ENCODE data around the gene EHBP1.
"Not testable (repeated sequence)": the region's sequence is repeated elsewhere in the genome, so short reads cannot be mapped to it uniquely, and the experiment has no call there.

Gene EHBP1

DNA sequence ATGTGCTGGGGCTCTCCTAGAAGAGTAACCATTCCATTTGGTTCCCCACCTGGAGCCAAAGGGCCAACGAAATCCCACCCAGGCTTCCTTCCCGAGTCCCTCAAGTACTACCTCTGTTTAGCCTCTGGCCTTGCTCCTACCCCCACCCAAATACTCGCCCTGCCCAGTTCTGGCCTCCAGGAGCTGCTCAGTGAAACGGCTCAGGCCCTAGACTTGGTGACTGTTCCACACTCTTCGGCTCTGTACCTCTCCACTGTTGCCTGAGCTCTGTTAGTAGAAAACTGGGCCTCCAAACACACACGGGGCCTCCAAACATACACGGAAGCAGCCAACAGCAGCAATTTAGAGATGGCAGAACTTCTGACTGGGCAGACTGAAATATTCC, 349.3 kb downstream of the EHBP1 start:
- peak; percentile 54 for DNase-seq

DNA sequence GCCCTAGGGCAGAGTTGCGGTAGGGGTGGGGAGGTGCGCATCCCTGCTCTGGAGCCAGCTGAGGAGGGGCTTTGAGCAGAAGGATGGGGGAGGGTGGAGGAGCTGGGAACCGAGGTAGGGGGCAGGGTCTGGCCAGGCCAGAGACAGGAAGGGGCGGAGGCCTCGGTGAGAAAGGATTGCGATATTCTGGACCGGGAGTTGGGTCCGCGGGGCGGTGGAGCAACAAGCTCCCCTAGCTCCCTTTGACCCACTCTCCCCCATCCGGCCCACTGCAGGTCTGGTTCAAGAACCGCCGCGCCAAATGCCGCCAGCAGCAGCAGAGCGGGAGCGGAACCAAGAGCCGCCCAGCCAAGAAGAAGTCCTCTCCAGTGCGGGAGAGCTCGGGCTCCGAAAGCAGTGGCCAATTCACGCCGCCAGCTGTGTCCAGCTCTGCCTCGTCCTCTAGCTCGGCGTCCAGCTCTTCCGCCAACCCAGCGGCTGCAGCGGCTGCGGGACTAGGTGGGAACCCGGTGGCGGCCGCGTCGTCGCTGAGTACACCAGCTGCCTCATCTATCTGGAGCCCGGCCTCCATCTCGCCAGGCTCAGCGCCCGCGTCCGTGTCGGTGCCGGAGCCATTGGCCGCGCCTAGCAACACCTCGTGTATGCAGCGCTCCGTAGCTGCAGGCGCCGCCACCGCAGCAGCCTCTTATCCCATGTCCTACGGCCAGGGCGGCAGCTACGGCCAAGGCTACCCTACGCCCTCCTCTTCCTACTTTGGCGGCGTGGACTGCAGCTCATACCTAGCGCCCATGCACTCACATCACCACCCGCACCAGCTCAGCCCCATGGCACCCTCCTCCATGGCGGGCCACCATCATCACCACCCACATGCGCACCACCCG, 350.0 kb downstream of the EHBP1 start:
- peak; percentile 67 for DNase-seq

GRCh38 chr2:63056107-63057050, 350.9 kb downstream of the EHBP1 start:
- peak; percentile 66 for DNase-seq

GRCh38 chr2:63057249-63058143, 352.0 kb downstream of the EHBP1 start:
- no peak for DNase-seq

- DNase-seq: peak; percentile 63
Observed at GRCh38 chr2:63058144-63058920, 352.8 kb downstream of the EHBP1 start.

- peak; percentile 71 for DNase-seq
Observed at GRCh38 chr2:63058921-63059792, 353.6 kb downstream of the EHBP1 start.

DNA sequence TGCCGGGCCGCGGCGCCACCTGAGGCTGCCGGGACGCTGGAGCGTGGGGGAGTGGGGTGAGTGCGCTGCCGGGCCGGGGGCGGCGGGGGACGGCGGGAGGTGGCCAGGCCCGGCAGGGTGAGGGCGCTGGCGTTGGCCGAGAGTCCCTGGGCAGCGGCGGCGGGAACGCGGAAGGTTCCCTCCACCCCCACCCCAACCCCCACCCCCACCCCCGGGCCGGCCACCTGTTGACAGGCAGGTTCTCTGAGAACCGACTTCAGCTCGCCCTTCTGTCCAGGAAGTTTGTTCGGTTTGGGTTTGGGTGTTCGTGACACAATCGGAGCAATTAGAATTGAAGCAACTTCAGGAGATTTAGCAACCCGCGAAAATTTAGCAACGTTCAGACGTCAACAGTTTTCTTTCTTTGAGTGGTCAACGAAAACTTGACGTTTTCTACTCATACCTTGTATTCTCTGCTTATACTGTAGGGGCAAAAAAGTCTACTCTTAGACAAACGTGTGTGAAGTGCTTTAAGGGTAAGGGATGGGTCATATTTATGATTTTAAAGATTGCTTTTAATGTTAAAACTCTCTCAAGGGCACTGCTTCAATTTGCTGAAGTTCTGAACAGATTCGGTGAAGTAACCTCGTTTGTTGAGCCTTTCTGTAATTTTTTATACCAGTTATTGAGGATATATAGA, 354.4 kb downstream of the EHBP1 start:
- DNase-seq: no peak

- DNase-seq: no peak
Observed at GRCh38 chr2:63060472-63060991, 355.0 kb downstream of the EHBP1 start.

- no peak for DNase-seq
Observed at GRCh38 chr2:63064197-63064596, 358.7 kb downstream of the EHBP1 start.

DNA sequence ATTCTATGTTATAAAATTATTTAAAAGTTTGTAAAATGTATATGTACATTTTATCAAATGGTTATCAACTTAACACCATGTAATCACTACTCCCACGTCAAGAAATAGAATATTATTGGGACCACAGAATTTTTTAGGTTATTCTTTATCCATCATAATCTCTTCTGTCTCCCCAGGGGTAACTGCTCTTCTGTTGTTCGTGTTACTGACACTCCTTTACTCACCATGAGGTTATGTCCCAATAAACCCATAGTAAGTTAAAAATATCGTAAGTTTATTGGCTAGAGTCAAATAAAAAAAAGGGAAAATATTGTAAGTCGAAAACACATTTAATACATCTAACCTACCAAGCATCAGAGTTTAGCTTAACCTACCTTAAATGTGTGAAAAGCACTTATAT, 359.1 kb downstream of the EHBP1 start:
- no peak for DNase-seq

GRCh38 chr2:63066265-63066664, 360.8 kb downstream of the EHBP1 start:
- DNase-seq: no peak

GRCh38 chr2:63066838-63067237, 361.3 kb downstream of the EHBP1 start:
- DNase-seq: no peak

DNA sequence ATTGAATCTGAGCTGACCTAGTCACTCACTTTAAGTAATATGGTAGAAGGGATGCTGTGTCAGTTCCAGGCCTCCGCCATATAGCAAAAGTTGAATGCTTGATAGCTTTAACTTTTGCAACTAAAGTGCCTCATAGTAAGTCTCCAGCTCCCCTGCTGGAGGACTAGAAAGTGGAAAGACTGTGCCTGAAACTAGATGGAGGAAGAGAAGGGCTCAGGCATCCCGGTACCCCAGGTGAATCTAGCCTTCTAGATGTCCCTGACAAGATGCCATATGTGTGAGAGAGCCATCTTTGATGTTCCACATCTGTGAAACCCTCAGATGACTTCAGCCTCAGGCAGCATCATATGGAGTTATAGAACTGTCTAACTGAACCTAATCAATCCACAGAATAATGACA, 366.2 kb downstream of the EHBP1 start:
- no peak for DNase-seq

GRCh38 chr2:63073994-63074393, 368.5 kb downstream of the EHBP1 start:
- no peak for DNase-seq

DNA sequence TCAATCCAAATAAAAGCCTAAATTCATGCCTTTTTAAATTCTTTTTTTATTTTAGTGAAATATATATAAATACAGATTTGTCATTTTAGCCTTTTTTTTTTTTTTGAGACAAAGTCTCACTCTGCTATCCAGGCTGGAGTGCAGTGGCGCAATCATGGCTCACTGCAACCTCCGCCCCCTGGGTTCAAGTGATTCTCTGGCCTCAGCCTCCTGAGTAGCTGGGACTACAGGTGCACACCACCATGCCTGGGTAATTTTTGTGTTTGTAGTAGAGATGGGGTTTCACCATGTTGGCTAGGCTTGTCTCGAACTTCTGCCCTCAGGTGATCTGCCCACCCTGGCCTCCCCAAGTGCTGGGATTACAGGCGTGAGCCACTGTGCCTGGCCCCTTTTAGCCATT, 368.9 kb downstream of the EHBP1 start:
- not testable (repeated sequence) for DNase-seq

- peak; percentile 66 for DNase-seq
Observed at GRCh38 chr2:63078852-63079606, 373.5 kb downstream of the EHBP1 start.

- no peak for DNase-seq
Observed at GRCh38 chr2:63081404-63081803, 375.9 kb downstream of the EHBP1 start.

DNA sequence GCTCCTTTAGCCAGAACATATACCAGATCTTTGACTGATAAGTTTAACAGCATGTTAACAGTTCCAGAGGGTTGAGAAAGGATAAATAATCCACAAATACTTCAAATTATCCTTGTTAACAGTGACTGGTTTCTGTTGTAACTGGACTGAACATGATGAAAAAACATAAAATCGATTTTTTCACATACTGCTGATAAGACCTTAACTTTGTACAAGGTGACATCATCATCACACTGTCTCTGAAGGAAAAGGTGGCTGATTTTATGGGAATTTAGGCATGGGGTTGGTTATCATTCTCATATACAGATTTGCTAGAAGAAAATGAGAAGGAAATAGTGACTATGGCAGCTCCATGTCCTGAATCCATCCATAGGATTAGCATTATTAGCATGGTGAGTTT, 381.2 kb downstream of the EHBP1 start:
- DNase-seq: no peak

- no peak for DNase-seq
Observed at GRCh38 chr2:63092401-63092800, 386.9 kb downstream of the EHBP1 start.

Measured in islet precursor cell (in vitro differentiated cells).